ENCODE measurements around the gene NBPF9. TPM values are rescaled to one million over a fixed set of nuclear protein-coding genes. Genes with fewer than 3 reads are reported as not detected.
"Not testable (repeated sequence)": the region's sequence is repeated elsewhere in the genome, so short reads cannot be mapped to it uniquely, and the experiment has no call there.

The NBPF9 gene
- total RNA-seq (2021; ENCODE audit: unreplicated experiment) (30.3 TPM), Bru-seq, nascent RNA (percentile 79 among the genes with signal in this experiment), BruChase-seq, experiment 1, labeled RNA remaining after a 2-hour chase (percentile 85 among the genes with signal in this experiment), BruChase-seq, experiment 2, labeled RNA remaining after a 6-hour chase (percentile 79 among the genes with signal in this experiment)
- 21.0 TPM for polyA plus RNA-seq (2012; ENCODE audit: insufficient read length)
- long read RNA-seq, partial matches to known transcripts, result 27 of 92 reads
- long read RNA-seq, other reads (novel, unspliced or antisense), result 65 of 92 reads

- H3K36me3 ChIP-seq (ENCODE audit: control insufficient read depth, insufficient read depth, low read length); intact Hi-C loops (cut with micrococcal nuclease; ENCODE audit: unreplicated experiment); DNase-seq (ENCODE audit: low read depth, low spot score); CTCF ChIA-PET; in situ Hi-C loops (cut with HindIII; ENCODE audit: low pct_unique_long_range_greater_than_20kb, low sequenced_read_pairs); H3K27me3 ChIP-seq (ENCODE audit: control insufficient read depth, insufficient read depth, low read length); POLR2A ChIA-PET; BruUV-seq (replicated peaks); H3K4me1 ChIP-seq (ENCODE audit: control insufficient read depth, insufficient read depth, low read length); H3K9me3 ChIP-seq (ENCODE audit: control insufficient read depth, insufficient read depth, low read depth, low read length); H3K27ac ChIP-seq (ENCODE audit: low read length): not testable (repeated sequence)
- peak within 1 kb of the TSS; percentile 32 to 39 for H3K4me3 ChIP-seq (ENCODE audit: low read depth in 2 of 2, low read length in 2 of 2)
- peak; percentile 98 for ATAC-seq
These were observed at the start of gene NBPF9 for GRCh38 chr1:149103109-149104081. TSS of gene NBPF9 (minus strand) at chr1:149103551. CDS start at chr1:149082139, 21,412 bp downstream.

GRCh38 chr1:149149909-149150308 is 46.6 kb upstream of the NBPF9 start:
- H3K27ac ChIP-seq (ENCODE audit: low read length); POLR2A ChIA-PET; H3K9me3 ChIP-seq (ENCODE audit: control insufficient read depth, insufficient read depth, low read depth, low read length); H3K36me3 ChIP-seq (ENCODE audit: control insufficient read depth, insufficient read depth, low read length); H3K4me1 ChIP-seq (ENCODE audit: control insufficient read depth, insufficient read depth, low read length); intact Hi-C loops (cut with micrococcal nuclease; ENCODE audit: unreplicated experiment); BruUV-seq (replicated peaks); H3K27me3 ChIP-seq (ENCODE audit: control insufficient read depth, insufficient read depth, low read length); H3K4me3 ChIP-seq (ENCODE audit: low read depth in 2 of 2, low read length in 2 of 2); CTCF ChIA-PET; in situ Hi-C loops (cut with HindIII; ENCODE audit: low pct_unique_long_range_greater_than_20kb, low sequenced_read_pairs); DNase-seq (ENCODE audit: low read depth, low spot score); ATAC-seq: not testable (repeated sequence)

GRCh38 chr1:149137585-149137984 is 34.2 kb upstream of the NBPF9 start:
- H3K36me3 ChIP-seq (ENCODE audit: control insufficient read depth, insufficient read depth, low read length); intact Hi-C loops (cut with micrococcal nuclease; ENCODE audit: unreplicated experiment); POLR2A ChIA-PET; DNase-seq (ENCODE audit: low read depth, low spot score); H3K4me1 ChIP-seq (ENCODE audit: control insufficient read depth, insufficient read depth, low read length); H3K4me3 ChIP-seq (ENCODE audit: low read depth in 2 of 2, low read length in 2 of 2); H3K27ac ChIP-seq (ENCODE audit: low read length); H3K9me3 ChIP-seq (ENCODE audit: control insufficient read depth, insufficient read depth, low read depth, low read length); in situ Hi-C loops (cut with HindIII; ENCODE audit: low pct_unique_long_range_greater_than_20kb, low sequenced_read_pairs); CTCF ChIA-PET; BruUV-seq (replicated peaks); ATAC-seq; H3K27me3 ChIP-seq (ENCODE audit: control insufficient read depth, insufficient read depth, low read length): not testable (repeated sequence)

- H3K27me3 ChIP-seq (ENCODE audit: control insufficient read depth, insufficient read depth, low read length); intact Hi-C loops (cut with micrococcal nuclease; ENCODE audit: unreplicated experiment); DNase-seq (ENCODE audit: low read depth, low spot score); H3K27ac ChIP-seq (ENCODE audit: low read length); in situ Hi-C loops (cut with HindIII; ENCODE audit: low pct_unique_long_range_greater_than_20kb, low sequenced_read_pairs); H3K4me3 ChIP-seq (ENCODE audit: low read depth in 2 of 2, low read length in 2 of 2); H3K9me3 ChIP-seq (ENCODE audit: control insufficient read depth, insufficient read depth, low read depth, low read length); H3K4me1 ChIP-seq (ENCODE audit: control insufficient read depth, insufficient read depth, low read length); POLR2A ChIA-PET; H3K36me3 ChIP-seq (ENCODE audit: control insufficient read depth, insufficient read depth, low read length); ATAC-seq; CTCF ChIA-PET; BruUV-seq (replicated peaks): not testable (repeated sequence)
These were observed 27.6 kb upstream of the NBPF9 start for GRCh38 chr1:149130938-149131337.

- CTCF ChIA-PET; ATAC-seq; DNase-seq (ENCODE audit: low read depth, low spot score); H3K27ac ChIP-seq (ENCODE audit: low read length); POLR2A ChIA-PET; BruUV-seq (replicated peaks); in situ Hi-C loops (cut with HindIII; ENCODE audit: low pct_unique_long_range_greater_than_20kb, low sequenced_read_pairs); H3K27me3 ChIP-seq (ENCODE audit: control insufficient read depth, insufficient read depth, low read length); intact Hi-C loops (cut with micrococcal nuclease; ENCODE audit: unreplicated experiment); H3K36me3 ChIP-seq (ENCODE audit: control insufficient read depth, insufficient read depth, low read length); H3K4me1 ChIP-seq (ENCODE audit: control insufficient read depth, insufficient read depth, low read length); H3K4me3 ChIP-seq (ENCODE audit: low read depth in 2 of 2, low read length in 2 of 2); H3K9me3 ChIP-seq (ENCODE audit: control insufficient read depth, insufficient read depth, low read depth, low read length): not testable (repeated sequence)
These were observed 25.9 kb upstream of the NBPF9 start for GRCh38 chr1:149129245-149129644.

- in situ Hi-C loops (cut with HindIII; ENCODE audit: low pct_unique_long_range_greater_than_20kb, low sequenced_read_pairs); H3K9me3 ChIP-seq (ENCODE audit: control insufficient read depth, insufficient read depth, low read depth, low read length); BruUV-seq (replicated peaks); POLR2A ChIA-PET; ATAC-seq; H3K4me1 ChIP-seq (ENCODE audit: control insufficient read depth, insufficient read depth, low read length); H3K27me3 ChIP-seq (ENCODE audit: control insufficient read depth, insufficient read depth, low read length); intact Hi-C loops (cut with micrococcal nuclease; ENCODE audit: unreplicated experiment); CTCF ChIA-PET; DNase-seq (ENCODE audit: low read depth, low spot score); H3K4me3 ChIP-seq (ENCODE audit: low read depth in 2 of 2, low read length in 2 of 2); H3K36me3 ChIP-seq (ENCODE audit: control insufficient read depth, insufficient read depth, low read length); H3K27ac ChIP-seq (ENCODE audit: low read length): not testable (repeated sequence)
These were observed 23.3 kb upstream of the NBPF9 start for GRCh38 chr1:149126555-149127145.

All from Panc1 (cell line).